Keratinocyte (primary cell): Measurements from ENCODE around the gene CELSR1. TPM values are rescaled to one million over a fixed set of nuclear protein-coding genes. Genes with fewer than 3 reads are reported as not detected.

Experiments used
- DNase-seq: peaks from one replicate; pipeline ENCODE4 v3.0.0-alpha.2; 2011; ENCODE audit warnings: low read depth, missing footprints, low spot score
- FAIRE-seq: peaks from 2 replicates; lab custom pipeline; 2011; peaks lifted over from hg19 to GRCh38; lab: Jason Lieb, UNC
- H2AFZ ChIP-seq: 2 replicates; pipeline ENCODE4 v1.6.0; 2012; ENCODE audit warnings: low read length, control low read depth, inconsistent platforms; ENCODE audit not compliant: control insufficient read depth
- H3K27ac ChIP-seq: 2 replicates; pipeline ENCODE4 v1.5.1; 2011; ENCODE audit warnings: low read length; ENCODE audit not compliant: control insufficient read depth, insufficient read depth
- H3K27me3 ChIP-seq: 3 replicates; pipeline ENCODE4 v1.6.0; 2011; ENCODE audit warnings: low read length; ENCODE audit not compliant: control insufficient read depth, insufficient read depth; ENCODE audit errors: extremely low read depth
- H3K36me3 ChIP-seq, 2 experiments: 2 replicates in 1 of 2; 3 replicates in 1 of 2; pipeline ENCODE4 v1.5.1; 2011; ENCODE audit warnings: low read length in 2 of 2, mild to moderate bottlenecking in 1 of 2; ENCODE audit not compliant: control insufficient read depth in 2 of 2, insufficient read depth in 2 of 2; ENCODE audit errors: extremely low read depth in 1 of 2
- H3K4me1 ChIP-seq: 3 replicates; pipeline ENCODE4 v1.5.1; 2011; ENCODE audit warnings: low read length; ENCODE audit not compliant: control insufficient read depth, insufficient read depth; ENCODE audit errors: extremely low read depth
- H3K4me2 ChIP-seq: 3 replicates; pipeline ENCODE4 v1.6.0; 2011; ENCODE audit warnings: low read depth, low read length; ENCODE audit not compliant: control insufficient read depth, insufficient read depth; ENCODE audit errors: extremely low read depth
- H3K4me3 ChIP-seq, 3 experiments: fragments of 200-600 bp in 1 of 3; sonication (generic) in 1 of 3; 2 replicates in 2 of 3; 3 replicates in 1 of 3; pipeline ENCODE4 v1.5.1; 2011 to 2016; ENCODE audit warnings: low read length in 3 of 3, mild to moderate bottlenecking in 3 of 3, control low read depth in 2 of 3, inconsistent platforms in 1 of 3, low read depth in 1 of 3, mixed read lengths in 1 of 3, mixed run types in 1 of 3, moderate library complexity in 1 of 3; ENCODE audit not compliant: control insufficient read depth in 2 of 3, insufficient read depth in 2 of 3; ENCODE audit errors: extremely low read depth in 1 of 3
- H3K79me2 ChIP-seq: 2 replicates; pipeline ENCODE4 v1.6.0; 2012; ENCODE audit warnings: low read length; ENCODE audit not compliant: control insufficient read depth, insufficient read depth
- H3K9ac ChIP-seq: 3 replicates; pipeline ENCODE4 v1.6.0; 2011; ENCODE audit warnings: low read length; ENCODE audit not compliant: control insufficient read depth, insufficient read depth; ENCODE audit errors: extremely low read depth
- H3K9me1 ChIP-seq: 3 replicates; pipeline ENCODE4 v1.6.0; 2011; ENCODE audit warnings: low read length; ENCODE audit not compliant: control insufficient read depth, insufficient read depth; ENCODE audit errors: extremely low read depth
- H3K9me3 ChIP-seq: 2 replicates; pipeline ENCODE4 v1.5.1; 2012; ENCODE audit warnings: low read depth, low read length; ENCODE audit not compliant: control insufficient read depth
- H4K20me1 ChIP-seq: 3 replicates; pipeline ENCODE4 v1.6.0; 2011; ENCODE audit warnings: low read length; ENCODE audit not compliant: control insufficient read depth, insufficient read depth; ENCODE audit errors: extremely low read depth
- CTCF ChIP-seq, 3 experiments: IDR thresholded peaks in 1 of 3; conservative IDR thresholded peaks in 1 of 3; optimal IDR thresholded peaks in 1 of 3; 2 replicates in 2 of 3; 3 replicates in 1 of 3; pipeline versions ENCODE3 to v1.5.1; 2011; ENCODE audit warnings: low read length in 3 of 3, mild to moderate bottlenecking in 3 of 3, moderate library complexity in 2 of 3, control low read depth in 1 of 3, inconsistent platforms in 1 of 3; ENCODE audit not compliant: insufficient read depth in 2 of 3; ENCODE audit errors: extremely low read depth in 1 of 3
- EZH2 ChIP-seq: IDR thresholded peaks from one replicate; pipeline ENCODE4 v1.6.1; 2012; ENCODE audit warnings: inconsistent platforms, mild to moderate bottlenecking, low read length, moderate library complexity
- dilution Hi-C: fragments of 300-500 bp; cut with MboI; formaldehyde crosslinking; loops from one replicate; pipeline ENCODE4 v1.7.0; 2020; ENCODE audit warnings: low sequenced_read_pairs; ENCODE audit not compliant: extremely low pct_ligation_motif_present
- polyA plus RNA-seq, 5 experiments: library from polyadenylated mRNA; depleted of rRNA in 3 of 5; stranded (reverse) in 3 of 5; stranded (forward) in 1 of 5; unstranded in 1 of 5; fragments of >200 nt; gene quantifications; 1 replicate in 1 of 5; 2 replicates in 3 of 5; 3 replicates in 1 of 5; pipeline versions ENCODE4 v1.2.1 to v1.2.3, GENCODE V29; 2011 to 2012; ENCODE audit warnings: missing spikeins in 2 of 5, low read depth in 1 of 5, low replicate concordance in 1 of 5

CELSR1 gene
- polyA plus RNA-seq, 1 donor (not counting 4 experiments of a cell fraction or from before 2014, with no cell fraction given), result 16.1 TPM

GRCh38 chr22:46331496-46331895, 205.9 kb downstream of the CELSR1 start:
- DNase-seq, result no peak
- Histone ChIP-seq H3K4me2 (no peak overlapping the region), H3K4me3 (no peak overlapping the region), H3K79me2 (peaks cover 10% of the 10 kb centered on the region), H4K20me1 (no peaks in the 10 kb centered on the region), H2AFZ (no peak overlapping the region), H3K9ac (no peak overlapping the region), H3K4me1 (peaks cover 4% of the 10 kb centered on the region), H3K27me3 (no peaks in the 10 kb centered on the region), H3K9me1 (no peaks in the 10 kb centered on the region), H3K27ac (no peak overlapping the region), H3K9me3 (no peaks in the 10 kb centered on the region), H3K36me3 (peaks cover 4 to 22% of the 10 kb centered on the region in 2 experiments)
- dilution Hi-C loops, result no loop called here
- TF ChIP-seq EZH2, result no peak
- no peak for TF ChIP-seq CTCF (optimal IDR thresholded peaks at IDR 0.05 in 1 of 3, IDR thresholded peaks at IDR 0.05 in 1 of 3, conservative IDR thresholded peaks at IDR 0.05 in 1 of 3; ENCODE audit: extremely low read depth in 1 of 3, insufficient read depth in 2 of 3, low read length in 3 of 3)
- FAIRE-seq, result no peak

- no peak for FAIRE-seq
- Histone ChIP-seq H3K27ac (no peak overlapping the region), H3K4me2 (no peak overlapping the region), H4K20me1 (no peaks in the 10 kb centered on the region), H3K9me3 (no peaks in the 10 kb centered on the region), H3K36me3 (peaks cover 4 to 32% of the 10 kb centered on the region in 2 experiments), H3K9me1 (no peaks in the 10 kb centered on the region), H2AFZ (no peak overlapping the region), H3K9ac (no peak overlapping the region), H3K79me2 (no peaks in the 10 kb centered on the region), H3K4me3 (no peak overlapping the region), H3K27me3 (no peaks in the 10 kb centered on the region), H3K4me1 (peaks cover 3% of the 10 kb centered on the region)
- TF ChIP-seq EZH2 (no peak), CTCF (optimal IDR thresholded peaks at IDR 0.05 in 1 of 3, IDR thresholded peaks at IDR 0.05 in 1 of 3, conservative IDR thresholded peaks at IDR 0.05 in 1 of 3; ENCODE audit: extremely low read depth in 1 of 3, insufficient read depth in 2 of 3, low read length in 3 of 3) (no peak)
- dilution Hi-C loops, result no loop called here
- no peak for DNase-seq
These were observed 207.0 kb downstream of the CELSR1 start for GRCh38 chr22:46330426-46330825.
